Suppressor macrophage (primary cell): ENCODE results near the gene CASTOR2.
"Not testable (repeated sequence)": the region's sequence is repeated elsewhere in the genome, so short reads cannot be mapped to it uniquely, and the experiment has no call there.

Experiments used
- DNase-seq, 4 experiments: peaks; one replicate each; pipeline ENCODE4 v3.0.0-alpha.2; 2020 to 2022

CASTOR2 gene

GRCh38 chr7:74994869-74995543, 30.5 kb downstream of the CASTOR2 start:
- DNase-seq = not testable (repeated sequence)

- DNase-seq = not testable (repeated sequence)
Measured at GRCh38 chr7:74996361-74996760, 31.9 kb downstream of the CASTOR2 start.

GRCh38 chr7:74997811-74998210, 33.3 kb downstream of the CASTOR2 start:
- DNase-seq = not testable (repeated sequence)

GRCh38 chr7:75001356-75001755, 36.9 kb downstream of the CASTOR2 start:
- DNase-seq = not testable (repeated sequence)

- DNase-seq = peak; percentile 8 to 41 (median 25)
Measured at GRCh38 chr7:75010036-75010435, 45.5 kb downstream of the CASTOR2 start.

- no peak for DNase-seq
Measured at GRCh38 chr7:75017832-75018231, 53.3 kb downstream of the CASTOR2 start.

- DNase-seq = no peak
Measured at GRCh38 chr7:75018570-75019364, 54.3 kb downstream of the CASTOR2 start.

GRCh38 chr7:75019800-75020199, 55.3 kb downstream of the CASTOR2 start:
- DNase-seq = no peak

- DNase-seq = no peak
Measured at GRCh38 chr7:75024922-75025321, 60.4 kb downstream of the CASTOR2 start.

GRCh38 chr7:75028299-75028698, 63.8 kb downstream of the CASTOR2 start:
- no peak for DNase-seq

GRCh38 chr7:75033064-75033463, 68.6 kb downstream of the CASTOR2 start:
- no peak for DNase-seq

- DNase-seq = peak in 1 of 4 experiments; percentile 5
Measured at GRCh38 chr7:75033826-75034225, 69.3 kb downstream of the CASTOR2 start.

- DNase-seq = no peak
Measured at GRCh38 chr7:75038508-75038907, 74.0 kb downstream of the CASTOR2 start.

GRCh38 chr7:75039166-75039565, 74.7 kb downstream of the CASTOR2 start:
- DNase-seq = no peak

GRCh38 chr7:75039709-75040108, 75.2 kb downstream of the CASTOR2 start:
- DNase-seq = no peak

GRCh38 chr7:75040512-75040911, 76.0 kb downstream of the CASTOR2 start:
- DNase-seq = no peak

GRCh38 chr7:75042286-75042685, 77.8 kb downstream of the CASTOR2 start:
- no peak for DNase-seq

GRCh38 chr7:75042831-75043703, 78.6 kb downstream of the CASTOR2 start:
- DNase-seq = no peak

- no peak for DNase-seq
Measured at GRCh38 chr7:75045881-75046280, 81.4 kb downstream of the CASTOR2 start.

- no peak for DNase-seq
Measured at GRCh38 chr7:75048435-75049379, 84.2 kb downstream of the CASTOR2 start.

GRCh38 chr7:75049817-75050216, 85.3 kb downstream of the CASTOR2 start:
- no peak for DNase-seq

- DNase-seq = no peak
Measured at GRCh38 chr7:75050501-75050900, 86.0 kb downstream of the CASTOR2 start.
